ENCODE results near the gene PPP2R2D.
"Not testable (repeated sequence)": the region's sequence is repeated elsewhere in the genome, so short reads cannot be mapped to it uniquely, and the experiment has no call there.

PPP2R2D gene

GRCh38 chr10:131949041-131949862, 48.4 kb downstream of the PPP2R2D start:
- TF ChIP-seq OSR1 (CRISPR knock-in tag; IDR thresholded peaks at IDR 0.05) (no peak), ZFP3 (CRISPR knock-in tag; IDR thresholded peaks at IDR 0.05) (no peak), ZFP30 (CRISPR knock-in tag; IDR thresholded peaks at IDR 0.05) (no peak), CSRNP3 (CRISPR knock-in tag; IDR thresholded peaks at IDR 0.05) (no peak), ZNF565 (CRISPR knock-in tag; conservative IDR thresholded peaks at IDR 0.05; ENCODE audit: low read depth) (no peak), CREB5 (CRISPR knock-in tag; IDR thresholded peaks at IDR 0.05; ENCODE audit: low read depth) (no peak), ZNF8 (CRISPR knock-in tag; IDR thresholded peaks at IDR 0.05) (no peak), POU6F1 (CRISPR knock-in tag; IDR thresholded peaks at IDR 0.05; ENCODE audit: borderline replicate concordance, low read depth) (no peak), ARNTL (CRISPR knock-in tag; IDR thresholded peaks at IDR 0.05; ENCODE audit: borderline replicate concordance, low read depth) (no peak), ZC3H10 (CRISPR knock-in tag; IDR thresholded peaks at IDR 0.05) (no peak), TOX (CRISPR knock-in tag; IDR thresholded peaks at IDR 0.05; ENCODE audit: borderline replicate concordance) (no peak)
- ATAC-seq, result no peak

- ATAC-seq, result not testable (repeated sequence)
Measured at GRCh38 chr10:131949908-131950307, 49.1 kb downstream of the PPP2R2D start.

GRCh38 chr10:131954356-131954965, 53.7 kb downstream of the PPP2R2D start:
- no peak for TF ChIP-seq OSR1 (CRISPR knock-in tag; IDR thresholded peaks at IDR 0.05)
- no peak for TF ChIP-seq ESRRG (CRISPR knock-in tag; IDR thresholded peaks at IDR 0.05)
- TF ChIP-seq ZNF565 (CRISPR knock-in tag; conservative IDR thresholded peaks at IDR 0.05; ENCODE audit: low read depth), result no peak

GRCh38 chr10:131955591-131956340, 55.0 kb downstream of the PPP2R2D start:
- no peak for ATAC-seq
- TF ChIP-seq CREB5 (CRISPR knock-in tag; IDR thresholded peaks at IDR 0.05; ENCODE audit: low read depth), result no peak
- TF ChIP-seq GLIS3 (CRISPR knock-in tag; IDR thresholded peaks at IDR 0.05), result no peak
- TF ChIP-seq BACH2 (CRISPR knock-in tag; IDR thresholded peaks at IDR 0.05; ENCODE audit: borderline replicate concordance), result no peak
- TF ChIP-seq CSRNP3 (CRISPR knock-in tag; IDR thresholded peaks at IDR 0.05), result no peak

More at GRCh38 chr10:131954356-131954965, 53.7 kb downstream of the PPP2R2D start:
- no peak for ATAC-seq

- TF ChIP-seq ZFP3 (CRISPR knock-in tag; IDR thresholded peaks at IDR 0.05), result no peak
- TF ChIP-seq RARB (CRISPR knock-in tag; IDR thresholded peaks at IDR 0.05), result no peak
- TF ChIP-seq ISL1 (CRISPR knock-in tag; IDR thresholded peaks at IDR 0.05), result no peak
- no peak for TF ChIP-seq GLIS3 (CRISPR knock-in tag; IDR thresholded peaks at IDR 0.05)
- no peak for TF ChIP-seq ZNF8 (CRISPR knock-in tag; IDR thresholded peaks at IDR 0.05)
- TF ChIP-seq CREB5 (CRISPR knock-in tag; IDR thresholded peaks at IDR 0.05; ENCODE audit: low read depth), result no peak
- TF ChIP-seq ZC3H10 (CRISPR knock-in tag; IDR thresholded peaks at IDR 0.05), result no peak
- TF ChIP-seq ESRRG (CRISPR knock-in tag; IDR thresholded peaks at IDR 0.05), result no peak
- ATAC-seq, result no peak
Measured at GRCh38 chr10:131959841-131960240, 59.0 kb downstream of the PPP2R2D start.

Measured in SK-N-SH treated with all-trans-retinoic acid at 6 μM for 48 hours (cell line).